Subcutaneous adipose tissue (tissue), 4 donors: ENCODE data around the gene C20orf144. TPM values are rescaled to one million over a fixed set of nuclear protein-coding genes. Genes with fewer than 3 reads are reported as not detected.

Experiments
- CTCF ChIP-seq: fragments of 450-650 bp; IDR thresholded peaks from one replicate; pipeline ENCODE4 v1.5.1; 2016; ENCODE audit warnings: low read depth, mild to moderate bottlenecking, control low read depth, antibody characterized with exemption, moderate library complexity
- total RNA-seq, 4 donors: library from RNA; depleted of rRNA; stranded (reverse); fragments of >200 nt; gene quantifications; one replicate each; pipeline ENCODE4 v1.1.0, GENCODE V29; 2016

C20orf144 gene
- total RNA-seq, 4 donors from 2014 or later: not detected

DNA sequence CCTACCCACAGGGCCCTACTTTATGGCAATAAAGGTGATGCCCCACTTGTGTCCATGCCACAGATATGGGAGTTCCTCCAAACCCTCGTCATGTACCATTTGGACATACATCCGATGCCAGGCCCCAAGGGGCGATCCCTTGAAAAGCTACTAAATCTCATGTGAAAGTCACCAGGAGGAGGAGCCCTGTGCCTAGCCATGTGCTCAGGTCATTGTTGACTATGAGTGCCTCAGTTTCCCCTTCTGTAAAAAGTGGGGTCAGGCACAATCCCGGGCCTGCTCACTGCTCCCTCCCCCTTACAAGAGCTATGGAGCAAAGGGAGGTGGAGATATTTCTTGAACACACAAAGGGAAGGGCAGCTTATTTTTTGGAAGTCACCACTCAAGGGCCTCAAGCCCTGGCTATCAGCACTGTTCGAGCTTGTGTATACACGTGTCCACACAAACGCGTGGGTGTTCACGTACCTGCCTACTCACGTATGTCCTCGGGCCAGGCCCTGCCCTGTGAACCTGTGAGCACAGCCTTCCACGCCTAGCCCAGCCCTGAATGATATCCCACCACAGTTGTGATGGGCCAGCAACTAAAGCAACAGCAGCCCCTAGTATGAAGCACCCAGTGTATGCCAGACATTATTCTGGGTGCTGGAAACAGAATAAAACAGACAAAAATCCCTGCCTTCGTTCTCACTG lies 6.5 kb downstream of the C20orf144 start:
- TF ChIP-seq CTCF: no peak

GRCh38 chr20:33669224-33669623 lies 7.1 kb downstream of the C20orf144 start:
- TF ChIP-seq CTCF: no peak

DNA sequence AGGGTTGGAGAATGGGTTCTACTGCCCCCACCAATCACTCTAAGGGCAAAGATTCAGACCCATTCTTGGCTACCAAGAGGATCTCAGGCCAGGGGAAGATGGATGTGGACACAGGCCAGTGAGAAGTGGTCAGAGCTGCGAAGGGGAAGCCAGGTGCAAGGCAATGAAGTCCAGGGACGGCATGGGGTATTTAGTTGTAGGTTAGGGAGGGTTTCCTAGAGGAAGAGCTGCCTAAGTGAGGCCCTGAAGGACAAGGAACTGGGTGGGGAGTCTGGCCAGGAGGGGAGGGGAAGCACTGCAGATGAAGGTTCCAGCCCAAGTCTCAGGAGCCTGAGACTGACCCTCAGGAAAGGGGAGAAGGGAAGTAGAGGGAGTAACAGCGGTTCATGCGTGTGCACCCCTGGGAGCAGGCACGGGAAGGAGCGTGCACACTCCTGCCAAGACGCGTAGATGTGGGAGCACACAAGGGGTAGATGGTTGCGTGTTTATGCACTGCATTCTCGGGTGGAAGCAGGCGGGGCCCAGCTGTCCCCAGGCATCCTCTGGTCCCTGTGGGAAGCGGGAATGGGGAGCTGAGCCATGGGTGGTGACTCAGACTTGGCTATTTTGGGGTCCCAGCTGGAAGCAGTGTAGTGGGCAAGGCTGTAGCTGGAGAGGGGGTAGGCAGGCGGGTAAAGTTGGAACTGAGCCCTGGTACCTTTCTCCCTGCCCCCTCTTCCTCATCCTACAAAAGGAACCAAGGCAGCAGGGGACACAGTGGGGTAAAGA lies 7.9 kb downstream of the C20orf144 start:
- no peak for TF ChIP-seq CTCF

GRCh38 chr20:33670715-33671499 lies 8.8 kb downstream of the C20orf144 start:
- TF ChIP-seq CTCF: no peak

GRCh38 chr20:33671573-33672288 lies 9.6 kb downstream of the C20orf144 start:
- TF ChIP-seq CTCF: no peak

GRCh38 chr20:33672426-33673113 lies 10.4 kb downstream of the C20orf144 start:
- no peak for TF ChIP-seq CTCF
